Heart left ventricle (tissue), 16 donors: ENCODE measurements around the gene NSMF. TPM values are rescaled to one million over a fixed set of nuclear protein-coding genes. Genes with fewer than 3 reads are reported as not detected.

Experiments used
- ATAC-seq, 4 donors: fragments of 200-7000 bp; cut with Tn5 transposase; one replicate each; pipeline ENCODE4 v1.9.1; 2020 to 2022; ENCODE audit warnings: moderate library complexity in 4 of 4, mild to moderate bottlenecking in 3 of 4, moderate number of reproducible peaks in 1 of 4
- DNase-seq, 5 donors: peaks; one replicate each; pipeline ENCODE4 v3.0.0-alpha.2; 2020
- H3K27ac ChIP-seq, 12 donors: fragments of 200-600 bp; sonication (generic) in 4 of 12; one replicate each; pipeline versions ENCODE4 v1.5.0 to v1.8.0; 2016 to 2022; ENCODE audit warnings: mild to moderate bottlenecking in 2 of 12
- H3K27me3 ChIP-seq, 9 donors: fragments of 200-600 bp; sonication (generic) in 2 of 9; one replicate each; pipeline versions ENCODE4 v1.5.1 to v1.8.0; 2016 to 2022; ENCODE audit warnings: mild to moderate bottlenecking in 3 of 9
- H3K36me3 ChIP-seq, 9 donors: fragments of 200-600 bp; sonication (generic) in 2 of 9; one replicate each; pipeline versions ENCODE4 v1.5.0 to v1.8.0; 2018 to 2022; ENCODE audit warnings: mild to moderate bottlenecking in 2 of 9
- H3K4me1 ChIP-seq, 12 donors: fragments of 200-600 bp; sonication (generic) in 4 of 12; one replicate each; pipeline versions ENCODE4 v1.5.0 to v1.8.0; 2016 to 2022; ENCODE audit warnings: mild to moderate bottlenecking in 3 of 12
- H3K4me3 ChIP-seq, 12 donors: fragments of 200-600 bp; sonication (generic) in 4 of 12; one replicate each; pipeline versions ENCODE4 v1.5.0 to v1.8.0; 2017 to 2022; ENCODE audit warnings: mild to moderate bottlenecking in 9 of 12, moderate library complexity in 4 of 12
- H3K9me3 ChIP-seq, 12 donors: fragments of 200-600 bp; sonication (generic) in 4 of 12; one replicate each; pipeline versions ENCODE4 v1.5.0 to v1.8.0; 2016 to 2022; ENCODE audit warnings: mild to moderate bottlenecking in 1 of 12
- CTCF ChIP-seq, 12 donors: fragments of 200-600 bp; sonication (generic) in 4 of 12; IDR thresholded peaks; one replicate each; pipeline versions ENCODE4 v1.5.0 to v1.8.0; 2018 to 2022; ENCODE audit warnings: antibody characterized with exemption in 12 of 12, mild to moderate bottlenecking in 5 of 12
- POLR2A ChIP-seq, 2 donors: fragments of 450-650 bp; IDR thresholded peaks; one replicate each; pipeline ENCODE4 v1.6.1; 2017; ENCODE audit warnings: antibody characterized with exemption in 2 of 2, mild to moderate bottlenecking in 2 of 2, moderate library complexity in 2 of 2
- WGBS, 4 donors: extraction: QIAGEN DNeasy Blood & Tissue Kit in 2 of 4; methylation state at CpG; one replicate each; pipeline versions ENCODE4 v1.1.5 to v1.1.7; 2013 to 2018; 5-methylcytosine and 5-hydroxymethylcytosine counted together
- intact Hi-C, 10 donors: fragments of 100-400 bp; cut with DNase I; formaldehyde crosslinking; loops; one replicate each; pipeline versions ENCODE4 v1.11.1 to v1.14.2; 2022
- polyA plus RNA-seq, 2 donors: library from polyadenylated mRNA; stranded (reverse); fragments of 200-250 nt; gene quantifications; one replicate each; pipeline ENCODE4 v1.2.3, GENCODE V29; 2013
- total RNA-seq, 9 donors: library from RNA; depleted of rRNA in 2 of 9; stranded (reverse); fragments of >200 nt in 2 of 9; fragmentation: NEBNext Ultra II Directional in 3 of 9; extraction: Animal tissue kit (Norgen Biotek cat#: 25700) in 3 of 9; gene quantifications; one replicate each; pipeline versions ENCODE4 v1.1.0 to v1.2.4, GENCODE V29; 2016 to 2023
- donor health status: ischemic (EF 13 %, LVEDD 7.1; RV severe dilation, severe dysfunction).
- donor health status: healthy with polysubstance abuse.
- donor health status: DM: no; HTN: yes; CAD: no.
- donor health status: DM: no; HTN: no; CAD: no.
- donor health status: ischemic (EF 25% LVEDD 6.9; RV normal size, moderate dysfunction).
- donor health status: ischemic (EF 25% LVEDD 5.7; RV mildly dilated, moderate dysfunction).
- donor health status: healthy.
- donor health status: DM: yes; HTN: yes; CAD: no.
- donor health status: ischemic (EF 35%, LVEDD 5.7; RV mildly dilated, moderate dysfunction).
- donor health status: nonischemic (EF 11% LVEDD 7.7; RV severe dilation, severe dysfunction).
- donor health status: DM: yes; HTN: yes; CAD: no.
- donor health status: PGD.
- donor health status: ischemic (EF 29% LVEDD 5.4; RV normal size, mild dysfunction).
- donor health status: nonischemic (EF 23%, LVEDD 6.1; RV moderate dilation, normal function).

Gene NSMF
- total and polyA plus RNA-seq, 11 donors: 7.5 to 22.1 (median 13.4) TPM

GRCh38 chr9:137456061-137456863 is 2.9 kb downstream of the NSMF start:
- H3K4me3 ChIP-seq: no peak overlapping the region
- DNase-seq: peak in 2 of 5 donors; percentile 4 to 61
- TF ChIP-seq POLR2A (IDR thresholded peaks at IDR 0.05) (no peak), CTCF (IDR thresholded peaks at IDR 0.05) (no peak)
- H3K36me3 ChIP-seq: peaks cover 0 to 16% (median 3%) of the 10 kb centered on the region in 9 donors
- H3K27ac ChIP-seq: no peak overlapping the region
- no peaks in the 10 kb centered on the region for H3K27me3 ChIP-seq
- H3K9me3 ChIP-seq: no peaks in the 10 kb centered on the region
- ATAC-seq: no peak
- peaks cover 3 to 49% (median 24%) of the 10 kb centered on the region in 12 donors for H3K4me1 ChIP-seq
- WGBS, 4 donors: 88 to 94% (median 92%) methylated on average over 11 to 12 of the region's 12 CpGs
- intact Hi-C loops: no loop called here

GRCh38 chr9:137455359-137455991 is 3.7 kb downstream of the NSMF start:
- H3K9me3 ChIP-seq: no peaks in the 10 kb centered on the region
- no peak for TF ChIP-seq CTCF (IDR thresholded peaks at IDR 0.05)
- TF ChIP-seq POLR2A (IDR thresholded peaks at IDR 0.05): no peak
- no peak overlapping the region for H3K4me3 ChIP-seq
- intact Hi-C loops: no loop called here
- H3K27ac ChIP-seq: peak overlapping the region in 1 of 12 donors; percentile 67
- ATAC-seq (no peak), DNase-seq (peak in 4 of 5 donors; percentile 16 to 53 (median 25))
- peaks cover 3 to 44% (median 24%) of the 10 kb centered on the region in 12 donors for H3K4me1 ChIP-seq
- WGBS, 4 donors: 89 to 90% (median 89%) methylated on average over 7 to 18 of the region's 18 CpGs
- H3K27me3 ChIP-seq: no peaks in the 10 kb centered on the region
- peaks cover 0 to 16% (median 3%) of the 10 kb centered on the region in 9 donors for H3K36me3 ChIP-seq

- peak in 2 of 4 donors; percentile 4 to 37 for ATAC-seq
Observed at GRCh38 chr9:137454597-137455358, 4.4 kb downstream of the NSMF start.

GRCh38 chr9:137454145-137454596 is 5.0 kb downstream of the NSMF start:
- peaks cover 0 to 34% (median 18%) of the 10 kb centered on the region in 12 donors for H3K4me1 ChIP-seq

More at GRCh38 chr9:137454597-137455358, 4.4 kb downstream of the NSMF start:
- H3K9me3 ChIP-seq: no peaks in the 10 kb centered on the region
- peaks cover 3 to 38% (median 23%) of the 10 kb centered on the region in 12 donors for H3K4me1 ChIP-seq
- DNase-seq: peak in 4 of 5 donors; percentile 26 to 67 (median 50)
- H3K27me3 ChIP-seq: no peaks in the 10 kb centered on the region
- peaks cover 0 to 20% (median 3%) of the 10 kb centered on the region in 9 donors for H3K36me3 ChIP-seq
- peak overlapping the region in 10 of 12 donors; percentile 21 to 70 (median 56) for H3K27ac ChIP-seq
- 59 to 71% (median 61%) methylated on average over 19 to 30 of the region's 30 CpGs for WGBS, 4 donors
- H3K4me3 ChIP-seq: peak overlapping the region in 10 of 12 donors; percentile 14 to 57 (median 50)
- intact Hi-C loops: no loop called here
- no peak for TF ChIP-seq POLR2A (IDR thresholded peaks at IDR 0.05)

More at GRCh38 chr9:137454145-137454596, 5.0 kb downstream of the NSMF start:
- Histone ChIP-seq H3K36me3 (peaks cover 0 to 26% (median 3%) of the 10 kb centered on the region in 9 donors), H3K27me3 (no peaks in the 10 kb centered on the region), H3K27ac (peak overlapping the region in 10 of 12 donors; percentile 21 to 70 (median 56)), H3K9me3 (no peaks in the 10 kb centered on the region), H3K4me3 (peak overlapping the region in 11 of 12 donors; percentile 14 to 57 (median 49))
- no peak for TF ChIP-seq POLR2A (IDR thresholded peaks at IDR 0.05)
- no peak for TF ChIP-seq CTCF (IDR thresholded peaks at IDR 0.05)
- intact Hi-C loops: no loop called here
- WGBS, 4 donors: 19 to 31% (median 24%) methylated on average over 18 to 23 of the region's 24 CpGs
- peak in 4 of 5 donors; percentile 60 to 78 (median 62) for DNase-seq
- peak; percentile 10 to 59 (median 30) for ATAC-seq
